Kidney epithelial cell (primary cell): Measurements from ENCODE around the gene STUM. TPM values are rescaled to one million over a fixed set of nuclear protein-coding genes. Genes with fewer than 3 reads are reported as not detected.

Source experiments
- DNase-seq: peaks from one replicate; pipeline ENCODE4 v3.0.0-alpha.2; 2010; ENCODE audit warnings: low read depth
- H3K27me3 ChIP-seq: 2 replicates; pipeline ENCODE4 v1.6.0; 2011; ENCODE audit warnings: low read length; ENCODE audit not compliant: control insufficient read depth, insufficient read depth
- H3K36me3 ChIP-seq: 2 replicates; pipeline ENCODE4 v1.5.1; 2011; ENCODE audit warnings: low read length; ENCODE audit not compliant: control insufficient read depth, insufficient read depth
- H3K4me3 ChIP-seq: 2 replicates; pipeline ENCODE4 v1.5.1; 2011; ENCODE audit warnings: low read depth, mild to moderate bottlenecking, control low read depth, low read length
- CTCF ChIP-seq: IDR thresholded peaks from 2 replicates; pipeline ENCODE4 v1.5.1; 2011; ENCODE audit warnings: mild to moderate bottlenecking, moderate library complexity, low read length, control low read depth, inconsistent platforms; ENCODE audit not compliant: insufficient read depth, poor library complexity, severe bottlenecking
- total RNA-seq: library from RNA; depleted of rRNA; stranded (reverse); fragments of >200 nt; gene quantifications from 2 replicates; pipeline ENCODE4 v1.2.3, GENCODE V29; 2015

Gene STUM
- total RNA-seq, 1 donor from 2014 or later: 0.04 TPM

DNA sequence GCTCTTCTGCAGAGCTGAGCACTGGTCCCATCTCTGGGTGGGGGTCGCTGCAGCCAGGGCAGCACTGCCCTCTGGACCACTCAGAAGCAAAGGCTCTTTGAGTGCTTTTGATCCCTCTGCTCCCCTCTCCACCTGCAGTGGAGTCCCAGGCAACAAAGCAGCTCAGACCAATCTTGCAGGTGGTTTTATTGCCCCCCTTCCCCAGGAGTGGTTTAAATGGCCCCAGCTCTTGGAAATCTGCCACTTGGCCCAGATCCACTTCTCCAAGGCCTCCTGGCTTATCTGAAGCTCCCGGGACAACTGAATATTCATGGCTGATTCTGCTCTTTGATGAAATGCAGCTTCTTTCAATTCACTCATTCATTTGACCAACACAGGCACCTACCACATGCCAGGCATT, 2.7 kb downstream of the STUM start:
- Histone ChIP-seq H3K27me3 (peaks cover 38% of the 10 kb centered on the region), H3K4me3 (no peak overlapping the region), H3K36me3 (no peaks in the 10 kb centered on the region)
- no peak for DNase-seq
- TF ChIP-seq CTCF: no peak

DNA sequence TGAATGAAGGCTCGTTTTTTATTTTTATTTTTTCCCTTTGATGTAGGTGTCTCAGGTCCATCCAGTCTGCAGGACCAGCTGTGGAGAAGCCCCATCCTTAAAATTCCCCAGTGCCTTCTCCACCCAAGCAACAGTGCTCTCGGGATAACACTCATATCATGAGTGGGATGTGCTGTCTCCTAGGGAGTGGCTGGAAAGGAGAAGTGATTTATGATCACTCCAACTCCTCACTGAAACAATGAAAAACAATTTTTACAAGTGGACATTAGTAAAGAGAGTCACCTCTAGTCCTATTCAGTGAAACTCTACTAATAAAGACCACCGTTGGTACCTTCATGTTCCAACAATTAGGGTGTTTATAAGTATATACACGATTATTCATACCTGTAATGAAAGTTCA, 3.5 kb downstream of the STUM start:
- TF ChIP-seq CTCF: no peak
- peaks cover 38% of the 10 kb centered on the region for H3K27me3 ChIP-seq
- no peaks in the 10 kb centered on the region for H3K36me3 ChIP-seq
- no peak overlapping the region for H3K4me3 ChIP-seq
- no peak for DNase-seq

DNA sequence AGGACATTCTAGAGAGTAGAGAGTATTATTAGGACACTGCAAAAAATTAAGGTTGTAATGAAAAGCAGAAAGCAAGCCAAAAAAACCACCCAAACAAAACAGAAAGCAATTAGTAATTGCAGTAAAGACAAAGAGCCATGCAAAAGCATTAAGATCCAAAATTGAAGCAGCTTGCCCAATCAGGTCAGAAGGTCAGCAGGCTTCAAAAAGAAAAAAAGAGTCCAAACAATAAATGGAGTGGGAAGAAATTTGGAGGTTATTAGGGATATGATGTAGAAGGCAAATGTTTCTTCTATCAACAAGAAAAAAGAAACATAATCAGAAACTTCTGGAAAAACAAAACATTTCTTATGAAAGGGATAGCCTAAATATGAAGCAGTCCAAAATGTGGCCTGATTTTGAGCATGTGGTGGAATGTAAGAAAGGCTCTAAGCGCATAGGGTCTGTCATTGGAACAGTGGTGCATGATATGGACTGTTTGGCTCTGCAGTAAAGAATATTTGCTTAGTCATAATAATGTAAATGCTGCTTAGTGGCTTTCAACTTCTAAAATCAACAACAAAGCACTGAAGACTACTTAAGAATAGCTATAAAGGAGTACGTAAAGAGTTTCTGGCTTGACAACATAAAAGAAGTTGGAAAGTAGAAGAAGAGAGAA, 4.8 kb downstream of the STUM start:
- Histone ChIP-seq H3K4me3 (no peak overlapping the region), H3K27me3 (peaks cover 35% of the 10 kb centered on the region), H3K36me3 (no peaks in the 10 kb centered on the region)
- no peak for TF ChIP-seq CTCF
- no peak for DNase-seq

DNA sequence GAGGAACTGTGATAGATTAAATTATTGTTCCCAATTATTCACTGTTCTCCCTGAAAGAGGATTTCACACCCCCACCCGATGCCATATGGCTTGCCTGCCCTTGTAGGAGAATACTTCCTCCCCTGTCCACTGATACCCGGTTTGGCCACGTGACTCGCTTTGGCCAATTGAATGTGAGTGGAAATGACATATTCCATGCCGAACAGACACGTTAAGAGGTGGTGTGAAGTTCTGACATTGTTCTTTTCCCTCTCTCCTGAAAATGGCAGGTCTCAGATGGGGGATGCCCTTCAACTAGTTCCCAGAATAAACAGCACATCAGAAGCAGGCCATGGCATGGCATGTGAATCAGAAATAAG, 5.3 kb downstream of the STUM start:
- DNase-seq: no peak
- H3K36me3 ChIP-seq: no peaks in the 10 kb centered on the region
- no peak for TF ChIP-seq CTCF
- peaks cover 33% of the 10 kb centered on the region for H3K27me3 ChIP-seq
- no peak overlapping the region for H3K4me3 ChIP-seq

DNA sequence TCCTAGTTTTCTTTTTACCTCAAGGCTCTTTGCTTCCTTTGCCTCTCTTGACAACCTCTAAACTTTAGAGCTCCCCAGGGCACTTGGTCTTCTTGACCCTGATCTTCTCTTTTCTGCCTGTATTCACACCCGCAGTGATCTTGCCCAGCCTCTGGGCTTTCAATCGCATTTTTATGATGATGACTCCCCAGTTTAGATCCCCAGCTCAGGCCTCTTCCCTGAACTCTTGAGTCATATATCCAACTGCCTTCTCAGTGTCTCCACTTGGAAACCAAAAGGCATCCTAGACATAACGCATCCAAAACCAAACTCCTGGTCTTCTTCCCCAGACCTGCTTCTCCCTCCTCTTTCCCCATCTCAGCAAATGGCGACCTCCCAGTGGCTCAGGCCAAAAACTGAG, 6.5 kb downstream of the STUM start:
- no peak for TF ChIP-seq CTCF
- Histone ChIP-seq H3K4me3 (no peak overlapping the region), H3K27me3 (peaks cover 21% of the 10 kb centered on the region), H3K36me3 (no peaks in the 10 kb centered on the region)
- DNase-seq: no peak

DNA sequence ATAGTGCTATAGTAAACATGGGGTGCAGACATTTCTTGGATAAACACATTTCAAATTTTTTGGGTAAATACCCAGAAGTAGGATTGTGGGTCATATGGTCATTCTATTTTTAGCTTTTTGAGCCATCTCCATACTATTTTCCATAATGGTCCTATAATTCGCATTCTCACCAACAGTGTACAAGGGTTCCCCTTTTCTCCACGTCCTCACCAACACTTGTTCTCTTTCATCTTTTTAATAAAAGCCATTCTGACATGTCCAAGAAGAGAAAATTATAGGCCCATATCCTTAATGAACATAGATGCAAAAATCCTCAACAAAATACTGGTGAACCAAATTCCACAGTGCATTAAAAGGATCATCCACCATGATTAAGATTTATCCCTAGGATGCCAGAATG, 8.9 kb downstream of the STUM start:
- no peak overlapping the region for H3K4me3 ChIP-seq
- peaks cover 8% of the 10 kb centered on the region for H3K27me3 ChIP-seq
- no peaks in the 10 kb centered on the region for H3K36me3 ChIP-seq
- DNase-seq: no peak
- no peak for TF ChIP-seq CTCF
